HG02884 (cell line): Measurements from ENCODE around the gene ALDH3B1.

Experiments used
- ATAC-seq: cut with Tn5 transposase; IDR thresholded peaks from one replicate; pipeline ENCODE4 v1.9.1; 2021; ENCODE audit warnings: mild to moderate bottlenecking, moderate library complexity; ENCODE audit not compliant: unreplicated experiment

ALDH3B1 gene

GRCh38 chr11:68012044-68012842 is 2.1 kb downstream of the ALDH3B1 start:
- ATAC-seq, result no peak

GRCh38 chr11:68012843-68013610 is 2.9 kb downstream of the ALDH3B1 start:
- no peak for ATAC-seq

- no peak for ATAC-seq
Observed at GRCh38 chr11:68013611-68014156, 3.6 kb downstream of the ALDH3B1 start.

- no peak for ATAC-seq
Observed at GRCh38 chr11:68014157-68014946, 4.2 kb downstream of the ALDH3B1 start.

- no peak for ATAC-seq
Observed at GRCh38 chr11:68014947-68015447, 4.9 kb downstream of the ALDH3B1 start.

- ATAC-seq, result no peak
Observed at GRCh38 chr11:68015467-68015866, 5.3 kb downstream of the ALDH3B1 start.

GRCh38 chr11:68016161-68016903 is 6.2 kb downstream of the ALDH3B1 start:
- no peak for ATAC-seq

- no peak for ATAC-seq
Observed at GRCh38 chr11:68016904-68017817, 7.0 kb downstream of the ALDH3B1 start.

GRCh38 chr11:68017980-68018729 is 8.0 kb downstream of the ALDH3B1 start:
- no peak for ATAC-seq

- no peak for ATAC-seq
Observed at GRCh38 chr11:68018730-68019190, 8.6 kb downstream of the ALDH3B1 start.

- no peak for ATAC-seq
Observed at GRCh38 chr11:68019486-68019885, 9.4 kb downstream of the ALDH3B1 start.

- ATAC-seq, result no peak
Observed at GRCh38 chr11:68020575-68020974, 10.4 kb downstream of the ALDH3B1 start.

GRCh38 chr11:68021167-68021787 is 11.2 kb downstream of the ALDH3B1 start:
- ATAC-seq, result no peak

- ATAC-seq, result no peak
Observed at GRCh38 chr11:68022531-68022930, 12.4 kb downstream of the ALDH3B1 start.

GRCh38 chr11:68024508-68024907 is 14.4 kb downstream of the ALDH3B1 start:
- no peak for ATAC-seq

GRCh38 chr11:68025047-68025446 is 14.9 kb downstream of the ALDH3B1 start:
- no peak for ATAC-seq

GRCh38 chr11:68026391-68027105 is 16.4 kb downstream of the ALDH3B1 start:
- ATAC-seq, result no peak
